BLaER1 (cell line): Measurements from ENCODE around the gene VOPP1.

ENCODE experiments used
- H3K27ac ChIP-seq: shearing (Covaris generic); formaldehyde crosslinking; 2 replicates; pipeline ENCODE4 v1.8.1; 2022
- H3K27me3 ChIP-seq: shearing (Covaris generic); formaldehyde crosslinking; 2 replicates; pipeline ENCODE4 v1.8.1; 2022
- H3K36me3 ChIP-seq: shearing (Covaris generic); formaldehyde crosslinking; 2 replicates; pipeline ENCODE4 v1.8.1; 2022
- H3K4me1 ChIP-seq: shearing (Covaris generic); formaldehyde crosslinking; 2 replicates; pipeline ENCODE4 v1.8.1; 2022
- H3K4me2 ChIP-seq: shearing (Covaris generic); formaldehyde crosslinking; 2 replicates; pipeline ENCODE4 v1.8.1; 2022
- H3K4me3 ChIP-seq: shearing (Covaris generic); formaldehyde crosslinking; 2 replicates; pipeline ENCODE4 v1.8.1; 2022
- H3K9ac ChIP-seq: shearing (Covaris generic); formaldehyde crosslinking; 2 replicates; pipeline ENCODE4 v1.8.1; 2022
- H3K9me3 ChIP-seq: shearing (Covaris generic); formaldehyde crosslinking; 2 replicates; pipeline ENCODE4 v1.8.1; 2022
- H4K20me1 ChIP-seq: shearing (Covaris generic); formaldehyde crosslinking; 2 replicates; pipeline ENCODE4 v1.8.1; 2022
- Cebpa-rat ChIP-seq: shearing (Covaris generic); IDR thresholded peaks from 2 replicates; pipeline ENCODE4 v1.8.1; 2022

VOPP1 gene

GRCh38 chr7:55576753-55577152 lies 4.5 kb upstream of the VOPP1 start:
- Histone ChIP-seq H3K27ac (no peak overlapping the region), H4K20me1 (no peaks in the 10 kb centered on the region), H3K9me3 (no peaks in the 10 kb centered on the region)

GRCh38 chr7:55575733-55576132 lies 3.4 kb upstream of the VOPP1 start:
- Histone ChIP-seq H4K20me1 (peaks cover 6% of the 10 kb centered on the region), H3K27me3 (no peaks in the 10 kb centered on the region), H3K9me3 (no peaks in the 10 kb centered on the region), H3K4me2 (no peak overlapping the region), H3K27ac (no peak overlapping the region), H3K36me3 (no peaks in the 10 kb centered on the region), H3K9ac (no peak overlapping the region), H3K4me3 (no peak overlapping the region), H3K4me1 (peaks cover 27% of the 10 kb centered on the region)
- TF ChIP-seq Cebpa-rat, result no peak

More at GRCh38 chr7:55576753-55577152, 4.5 kb upstream of the VOPP1 start:
- no peak overlapping the region for H3K4me2 ChIP-seq
- no peaks in the 10 kb centered on the region for H3K36me3 ChIP-seq
- H3K4me3 ChIP-seq, result no peak overlapping the region
- H3K4me1 ChIP-seq, result peaks cover 21% of the 10 kb centered on the region
- H3K9ac ChIP-seq, result no peak overlapping the region
- H3K27me3 ChIP-seq, result no peaks in the 10 kb centered on the region
- TF ChIP-seq Cebpa-rat, result no peak

- H3K27ac ChIP-seq, result no peak overlapping the region
- H3K4me3 ChIP-seq, result no peak overlapping the region
- H3K27me3 ChIP-seq, result no peaks in the 10 kb centered on the region
- peaks cover 12% of the 10 kb centered on the region for H4K20me1 ChIP-seq
- H3K36me3 ChIP-seq, result no peaks in the 10 kb centered on the region
- no peaks in the 10 kb centered on the region for H3K9me3 ChIP-seq
- TF ChIP-seq Cebpa-rat, result no peak
- H3K4me1 ChIP-seq, result peaks cover 34% of the 10 kb centered on the region
- H3K4me2 ChIP-seq, result no peak overlapping the region
- H3K9ac ChIP-seq, result no peak overlapping the region
These were observed 2.8 kb upstream of the VOPP1 start for GRCh38 chr7:55575098-55575497.

GRCh38 chr7:55574051-55574717 lies 1.9 kb upstream of the VOPP1 start:
- Histone ChIP-seq H3K4me2 (peak overlapping the region; percentile 96), H3K27ac (no peak overlapping the region), H3K4me1 (peaks cover 43% of the 10 kb centered on the region), H3K9me3 (no peaks in the 10 kb centered on the region), H3K9ac (no peak overlapping the region), H3K27me3 (no peaks in the 10 kb centered on the region), H4K20me1 (peaks cover 21% of the 10 kb centered on the region), H3K36me3 (no peaks in the 10 kb centered on the region), H3K4me3 (no peak overlapping the region)
- no peak for TF ChIP-seq Cebpa-rat

- H3K4me1 ChIP-seq, result peaks cover 51% of the 10 kb centered on the region
- H3K4me3 ChIP-seq, result peak overlapping the region; percentile 95
- TF ChIP-seq Cebpa-rat, result no peak
These were observed 1.1 kb upstream of the VOPP1 start for GRCh38 chr7:55573234-55573900.

GRCh38 chr7:55571511-55572377 lies 558 bp downstream of the VOPP1 start:
- Histone ChIP-seq H3K27ac (peak overlapping the region; percentile 91), H3K27me3 (no peaks in the 10 kb centered on the region), H3K9me3 (no peaks in the 10 kb centered on the region), H3K9ac (peak overlapping the region; percentile 94), H4K20me1 (peaks cover 46% of the 10 kb centered on the region), H3K36me3 (no peaks in the 10 kb centered on the region), H3K4me3 (peak overlapping the region; percentile 95), H3K4me1 (peaks cover 59% of the 10 kb centered on the region), H3K4me2 (peak overlapping the region; percentile 96)
- TF ChIP-seq Cebpa-rat, result no peak

More at GRCh38 chr7:55573234-55573900, 1.1 kb upstream of the VOPP1 start:
- Histone ChIP-seq H3K9ac (peak overlapping the region; percentile 94; the same call in 1 of the 2 replicates), H3K9me3 (no peaks in the 10 kb centered on the region), H3K4me2 (peak overlapping the region; percentile 96), H4K20me1 (peaks cover 29% of the 10 kb centered on the region), H3K36me3 (no peaks in the 10 kb centered on the region), H3K27me3 (no peaks in the 10 kb centered on the region), H3K27ac (peak overlapping the region; percentile 91; the same call in 1 of the 2 replicates)

GRCh38 chr7:55570939-55571338 lies 1.4 kb downstream of the VOPP1 start:
- Histone ChIP-seq H3K4me1 (peaks cover 62% of the 10 kb centered on the region), H3K9ac (peak overlapping the region; percentile 94)

GRCh38 chr7:55570218-55570873 lies 2.0 kb downstream of the VOPP1 start:
- H3K4me3 ChIP-seq, result peak overlapping the region; percentile 95; the same call in 1 of the 2 replicates
- H3K9ac ChIP-seq, result no peak overlapping the region; the same call in 1 of the 2 replicates
- H3K9me3 ChIP-seq, result no peaks in the 10 kb centered on the region
- H3K4me1 ChIP-seq, result peaks cover 67% of the 10 kb centered on the region
- no peak overlapping the region for H3K27ac ChIP-seq
- no peaks in the 10 kb centered on the region for H3K27me3 ChIP-seq
- H3K36me3 ChIP-seq, result no peaks in the 10 kb centered on the region
- TF ChIP-seq Cebpa-rat, result no peak
- H3K4me2 ChIP-seq, result peak overlapping the region; percentile 96
- peaks cover 58% of the 10 kb centered on the region for H4K20me1 ChIP-seq

More at GRCh38 chr7:55570939-55571338, 1.4 kb downstream of the VOPP1 start:
- Histone ChIP-seq H4K20me1 (peaks cover 54% of the 10 kb centered on the region), H3K27ac (no peak overlapping the region), H3K4me3 (peak overlapping the region; percentile 95), H3K4me2 (peak overlapping the region; percentile 96), H3K27me3 (no peaks in the 10 kb centered on the region), H3K36me3 (no peaks in the 10 kb centered on the region), H3K9me3 (no peaks in the 10 kb centered on the region)
- TF ChIP-seq Cebpa-rat, result no peak

GRCh38 chr7:55569797-55570196 lies 2.5 kb downstream of the VOPP1 start:
- no peaks in the 10 kb centered on the region for H3K9me3 ChIP-seq
- no peak overlapping the region for H3K9ac ChIP-seq
- H3K4me1 ChIP-seq, result peaks cover 67% of the 10 kb centered on the region
- H4K20me1 ChIP-seq, result peaks cover 64% of the 10 kb centered on the region
- TF ChIP-seq Cebpa-rat, result no peak
- H3K4me3 ChIP-seq, result no peak overlapping the region
- H3K27me3 ChIP-seq, result no peaks in the 10 kb centered on the region
- H3K4me2 ChIP-seq, result peak overlapping the region; percentile 96
- no peaks in the 10 kb centered on the region for H3K36me3 ChIP-seq
- H3K27ac ChIP-seq, result no peak overlapping the region
